Neural progenitor cell (in vitro differentiated cells): ENCODE results near the gene MRC1.

Source experiments
- EZH2 ChIP-seq: fragments of 200-600 bp; sonication (generic); IDR thresholded peaks from 2 replicates; pipeline ENCODE4 v1.6.1; 2017; ENCODE audit warnings: antibody characterized with exemption, mild to moderate bottlenecking, moderate library complexity
- TF ChIP-seq, protein P1 (sequence below): fragments of 200-600 bp; sonication (generic); IDR thresholded peaks from 2 replicates; pipeline ENCODE4 v1.5.1; 2017; ENCODE audit warnings: antibody characterized with exemption, mild to moderate bottlenecking

DNA sequence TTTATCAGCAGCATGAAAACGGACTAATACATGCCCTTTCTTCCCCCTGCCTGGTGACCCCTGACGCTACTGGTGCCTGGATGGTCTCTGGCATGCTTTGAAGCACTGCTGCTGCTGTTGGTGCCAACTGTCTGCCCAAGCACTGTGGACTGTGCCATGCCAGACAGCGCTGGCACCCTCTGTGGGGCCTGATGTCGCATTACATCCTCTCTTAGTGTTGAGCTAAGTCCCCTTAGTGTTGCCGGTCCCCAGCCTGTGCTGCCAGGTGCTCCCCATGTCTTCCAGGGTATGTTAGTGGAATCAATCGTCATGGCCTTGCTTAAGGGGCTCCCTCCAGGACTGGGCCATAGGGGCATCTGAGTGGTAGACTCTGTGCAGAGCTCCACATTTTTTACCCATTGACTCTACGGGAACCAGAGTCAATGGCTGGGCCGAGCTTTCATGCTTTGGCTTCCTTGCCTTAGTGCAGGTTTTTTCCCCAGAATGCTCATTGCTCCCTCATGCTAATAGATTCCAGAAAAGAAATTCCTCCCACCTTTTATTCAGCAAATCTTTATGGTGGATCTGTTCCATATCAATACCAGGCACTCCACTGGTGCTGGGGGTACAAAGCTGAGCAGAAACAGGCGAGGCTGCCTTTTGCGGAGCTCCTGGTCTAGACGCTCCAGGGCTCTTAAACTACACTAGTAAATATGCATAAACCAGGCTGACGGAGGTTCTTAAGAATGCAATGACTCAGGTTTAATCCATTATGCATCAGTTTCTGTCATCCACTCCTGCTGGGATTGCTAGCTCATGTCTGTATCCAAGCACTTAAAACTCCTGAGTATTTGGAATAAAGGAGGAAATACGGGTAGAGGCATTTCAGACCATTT is 21.8 kb upstream of the MRC1 start:
- TF ChIP-seq, protein P1, sequence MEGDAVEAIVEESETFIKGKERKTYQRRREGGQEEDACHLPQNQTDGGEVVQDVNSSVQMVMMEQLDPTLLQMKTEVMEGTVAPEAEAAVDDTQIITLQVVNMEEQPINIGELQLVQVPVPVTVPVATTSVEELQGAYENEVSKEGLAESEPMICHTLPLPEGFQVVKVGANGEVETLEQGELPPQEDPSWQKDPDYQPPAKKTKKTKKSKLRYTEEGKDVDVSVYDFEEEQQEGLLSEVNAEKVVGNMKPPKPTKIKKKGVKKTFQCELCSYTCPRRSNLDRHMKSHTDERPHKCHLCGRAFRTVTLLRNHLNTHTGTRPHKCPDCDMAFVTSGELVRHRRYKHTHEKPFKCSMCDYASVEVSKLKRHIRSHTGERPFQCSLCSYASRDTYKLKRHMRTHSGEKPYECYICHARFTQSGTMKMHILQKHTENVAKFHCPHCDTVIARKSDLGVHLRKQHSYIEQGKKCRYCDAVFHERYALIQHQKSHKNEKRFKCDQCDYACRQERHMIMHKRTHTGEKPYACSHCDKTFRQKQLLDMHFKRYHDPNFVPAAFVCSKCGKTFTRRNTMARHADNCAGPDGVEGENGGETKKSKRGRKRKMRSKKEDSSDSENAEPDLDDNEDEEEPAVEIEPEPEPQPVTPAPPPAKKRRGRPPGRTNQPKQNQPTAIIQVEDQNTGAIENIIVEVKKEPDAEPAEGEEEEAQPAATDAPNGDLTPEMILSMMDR = no peak
- TF ChIP-seq EZH2 = no peak
